ENCODE measurements around the gene QRSL1. TPM values are rescaled to one million over a fixed set of nuclear protein-coding genes. Genes with fewer than 3 reads are reported as not detected.
A peak's percentile ranks its signal among the peaks of the same experiment; 100 is the strongest.

Gene QRSL1
- total and polyA plus RNA-seq, 9 of the 15 experiments (the other 6 are each of a cell fraction or from before 2014, with no cell fraction given) = 14.6 to 31.5 (median 23.0) TPM

DNA sequence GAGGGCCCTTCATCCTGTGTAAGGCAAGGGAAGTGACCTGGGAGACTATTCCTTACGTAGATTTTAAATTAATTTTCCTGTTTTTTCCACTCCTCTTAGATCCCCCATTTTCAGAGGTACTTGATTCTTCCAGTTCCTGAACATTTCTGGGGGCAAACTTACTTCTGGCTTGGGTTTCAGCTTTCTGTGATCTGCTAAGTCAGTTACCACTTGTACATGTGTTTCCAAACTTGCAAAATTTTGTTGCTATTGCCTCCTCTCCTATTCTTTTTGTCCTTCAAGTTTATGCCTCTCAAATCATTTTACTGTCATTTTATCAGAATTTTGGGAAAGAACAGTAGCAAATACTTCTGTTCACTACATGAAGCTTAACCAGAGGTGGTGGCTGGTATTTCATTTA, 81.2 kb downstream of the QRSL1 start:
- Histone ChIP-seq H3K79me2 (ENCODE audit: control insufficient read depth, insufficient read depth, low read length) (no peaks in the 10 kb centered on the region), H3K9me1 (ENCODE audit: control insufficient read depth, insufficient read depth, low read length) (no peaks in the 10 kb centered on the region), H3K9me3 (replicated peaks; ENCODE audit: control insufficient read depth, insufficient read depth, low read depth, low read length) (no peaks in the 10 kb centered on the region), H3K36me3 (ENCODE audit: control insufficient read depth, insufficient read depth, low read length) (no peaks in the 10 kb centered on the region), H3K4me3 (no peak overlapping the region), H2AFZ (ENCODE audit: low read depth, low read length) (no peak overlapping the region), H3K27me3 (ENCODE audit: control insufficient read depth in 2 of 2, insufficient read depth in 2 of 2, low read length in 2 of 2) (peaks cover 4% of the 10 kb centered on the region in 2 experiments; a peak in 3 of 5 replicates), H3K9ac (ENCODE audit: insufficient read depth in 1 of 2, low read depth in 2 of 2, low read length in 2 of 2) (no peak overlapping the region), H4K20me1 (replicated peaks; ENCODE audit: control insufficient read depth, insufficient read depth, low read length) (no peaks in the 10 kb centered on the region), H3K4me2 (ENCODE audit: insufficient read depth, low read length) (no peak overlapping the region), H3K27ac (ENCODE audit: extremely low read depth, low read depth, low read length) (no peak overlapping the region), H3K4me1 (replicated peaks in 1 of 2; ENCODE audit: control insufficient read depth in 2 of 2, insufficient read depth in 2 of 2, low read length in 2 of 2) (no peaks in the 10 kb centered on the region)
- WGBS (ENCODE audit: insufficient coverage, low coverage, missing lambda C conversion rate) = 14% methylated on average over 1 of the region's 1 CpG
- intact Hi-C loops (cut with micrococcal nuclease) (no loop called here), in situ Hi-C loops (cut with MboI) (no loop called here)
- FAIRE-seq = no peak
- ChIA-PET CTCF (ENCODE audit: low intra/inter-chr PET ratio) (no interaction called here), POLR2A (interaction anchor here (0.9 kb wide), 1 partner anchor 16 kb away, joined by 3 read pairs; no protein-coding TSS in a partner anchor)
- ATAC-seq = no peak
- no peak for DNase-seq (ENCODE audit: extremely low read depth in 1 of 4, low spot score in 3 of 4)
- no TSS peak for BruUV-seq (replicated peaks)
- 0 out of 2 replicates have a peak, but pooled peaks have one; percentile 15 for TF ChIP-seq MAFG (tag; conservative IDR thresholded peaks at IDR 0.05)
- TF ChIP-seq RFX1 (IDR thresholded peaks at IDR 0.05) = no peak
- TF ChIP-seq, protein P1, sequence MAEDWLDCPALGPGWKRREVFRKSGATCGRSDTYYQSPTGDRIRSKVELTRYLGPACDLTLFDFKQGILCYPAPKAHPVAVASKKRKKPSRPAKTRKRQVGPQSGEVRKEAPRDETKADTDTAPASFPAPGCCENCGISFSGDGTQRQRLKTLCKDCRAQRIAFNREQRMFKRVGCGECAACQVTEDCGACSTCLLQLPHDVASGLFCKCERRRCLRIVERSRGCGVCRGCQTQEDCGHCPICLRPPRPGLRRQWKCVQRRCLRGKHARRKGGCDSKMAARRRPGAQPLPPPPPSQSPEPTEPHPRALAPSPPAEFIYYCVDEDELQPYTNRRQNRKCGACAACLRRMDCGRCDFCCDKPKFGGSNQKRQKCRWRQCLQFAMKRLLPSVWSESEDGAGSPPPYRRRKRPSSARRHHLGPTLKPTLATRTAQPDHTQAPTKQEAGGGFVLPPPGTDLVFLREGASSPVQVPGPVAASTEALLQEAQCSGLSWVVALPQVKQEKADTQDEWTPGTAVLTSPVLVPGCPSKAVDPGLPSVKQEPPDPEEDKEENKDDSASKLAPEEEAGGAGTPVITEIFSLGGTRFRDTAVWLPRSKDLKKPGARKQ (CRISPR knock-in tag; IDR thresholded peaks at IDR 0.05) = no peak
- no peak for TF ChIP-seq HCFC1 (IDR thresholded peaks at IDR 0.05; ENCODE audit: low read depth, low read length)
- TF ChIP-seq, protein P2, sequence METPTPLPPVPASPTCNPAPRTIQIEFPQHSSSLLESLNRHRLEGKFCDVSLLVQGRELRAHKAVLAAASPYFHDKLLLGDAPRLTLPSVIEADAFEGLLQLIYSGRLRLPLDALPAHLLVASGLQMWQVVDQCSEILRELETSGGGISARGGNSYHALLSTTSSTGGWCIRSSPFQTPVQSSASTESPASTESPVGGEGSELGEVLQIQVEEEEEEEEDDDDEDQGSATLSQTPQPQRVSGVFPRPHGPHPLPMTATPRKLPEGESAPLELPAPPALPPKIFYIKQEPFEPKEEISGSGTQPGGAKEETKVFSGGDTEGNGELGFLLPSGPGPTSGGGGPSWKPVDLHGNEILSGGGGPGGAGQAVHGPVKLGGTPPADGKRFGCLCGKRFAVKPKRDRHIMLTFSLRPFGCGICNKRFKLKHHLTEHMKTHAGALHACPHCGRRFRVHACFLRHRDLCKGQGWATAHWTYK (CRISPR knock-in tag; IDR thresholded peaks at IDR 0.05) = no peak
- TF ChIP-seq SPI1 (IDR thresholded peaks at IDR 0.05; ENCODE audit: borderline replicate concordance, low read depth, low read length) = no peak
- TF ChIP-seq C11orf30 (IDR thresholded peaks at IDR 0.05; ENCODE audit: low read depth) = peak; percentile 50; the same call in 1 of the 2 replicates
- no peak for TF ChIP-seq ZNF785 (CRISPR knock-in tag; IDR thresholded peaks at IDR 0.05)
- TF ChIP-seq, protein P3, sequence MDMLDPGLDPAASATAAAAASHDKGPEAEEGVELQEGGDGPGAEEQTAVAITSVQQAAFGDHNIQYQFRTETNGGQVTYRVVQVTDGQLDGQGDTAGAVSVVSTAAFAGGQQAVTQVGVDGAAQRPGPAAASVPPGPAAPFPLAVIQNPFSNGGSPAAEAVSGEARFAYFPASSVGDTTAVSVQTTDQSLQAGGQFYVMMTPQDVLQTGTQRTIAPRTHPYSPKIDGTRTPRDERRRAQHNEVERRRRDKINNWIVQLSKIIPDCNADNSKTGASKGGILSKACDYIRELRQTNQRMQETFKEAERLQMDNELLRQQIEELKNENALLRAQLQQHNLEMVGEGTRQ (CRISPR knock-in tag; IDR thresholded peaks at IDR 0.05) = no peak
- TF ChIP-seq ZNF354B (CRISPR knock-in tag; IDR thresholded peaks at IDR 0.05) = no peak
- no peak for TF ChIP-seq KLF10 (CRISPR knock-in tag; IDR thresholded peaks at IDR 0.05)
- TF ChIP-seq NCOA6 (IDR thresholded peaks at IDR 0.05) = no peak
- TF ChIP-seq, protein P4, sequence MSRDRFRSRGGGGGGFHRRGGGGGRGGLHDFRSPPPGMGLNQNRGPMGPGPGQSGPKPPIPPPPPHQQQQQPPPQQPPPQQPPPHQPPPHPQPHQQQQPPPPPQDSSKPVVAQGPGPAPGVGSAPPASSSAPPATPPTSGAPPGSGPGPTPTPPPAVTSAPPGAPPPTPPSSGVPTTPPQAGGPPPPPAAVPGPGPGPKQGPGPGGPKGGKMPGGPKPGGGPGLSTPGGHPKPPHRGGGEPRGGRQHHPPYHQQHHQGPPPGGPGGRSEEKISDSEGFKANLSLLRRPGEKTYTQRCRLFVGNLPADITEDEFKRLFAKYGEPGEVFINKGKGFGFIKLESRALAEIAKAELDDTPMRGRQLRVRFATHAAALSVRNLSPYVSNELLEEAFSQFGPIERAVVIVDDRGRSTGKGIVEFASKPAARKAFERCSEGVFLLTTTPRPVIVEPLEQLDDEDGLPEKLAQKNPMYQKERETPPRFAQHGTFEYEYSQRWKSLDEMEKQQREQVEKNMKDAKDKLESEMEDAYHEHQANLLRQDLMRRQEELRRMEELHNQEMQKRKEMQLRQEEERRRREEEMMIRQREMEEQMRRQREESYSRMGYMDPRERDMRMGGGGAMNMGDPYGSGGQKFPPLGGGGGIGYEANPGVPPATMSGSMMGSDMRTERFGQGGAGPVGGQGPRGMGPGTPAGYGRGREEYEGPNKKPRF (IDR thresholded peaks at IDR 0.05; ENCODE audit: low read depth, low read length) = no peak
- no peak for TF ChIP-seq ZFPM2 (CRISPR knock-in tag; IDR thresholded peaks at IDR 0.05)
- TF ChIP-seq XRCC3 (IDR thresholded peaks at IDR 0.05) = no peak
- no peak for TF ChIP-seq TRIM24 (IDR thresholded peaks at IDR 0.05)
- peak; percentile 62; the same call in 1 of the 2 replicates for TF ChIP-seq ZNF316 (IDR thresholded peaks at IDR 0.05)
- TF ChIP-seq, protein P5, sequence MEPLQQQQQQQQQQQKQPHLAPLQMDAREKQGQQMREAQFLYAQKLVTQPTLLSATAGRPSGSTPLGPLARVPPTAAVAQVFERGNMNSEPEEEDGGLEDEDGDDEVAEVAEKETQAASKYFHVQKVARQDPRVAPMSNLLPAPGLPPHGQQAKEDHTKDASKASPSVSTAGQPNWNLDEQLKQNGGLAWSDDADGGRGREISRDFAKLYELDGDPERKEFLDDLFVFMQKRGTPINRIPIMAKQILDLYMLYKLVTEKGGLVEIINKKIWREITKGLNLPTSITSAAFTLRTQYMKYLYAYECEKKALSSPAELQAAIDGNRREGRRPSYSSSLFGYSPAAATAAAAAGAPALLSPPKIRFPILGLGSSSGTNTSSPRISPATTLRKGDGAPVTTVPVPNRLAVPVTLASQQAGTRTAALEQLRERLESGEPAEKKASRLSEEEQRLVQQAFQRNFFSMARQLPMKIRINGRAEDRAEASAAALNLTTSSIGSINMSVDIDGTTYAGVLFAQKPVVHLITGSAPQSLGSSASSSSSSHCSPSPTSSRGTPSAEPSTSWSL (CRISPR knock-in tag; IDR thresholded peaks at IDR 0.05; ENCODE audit: borderline replicate concordance) = no peak

Measured in K562 (cell line).